ENCODE data around the gene SLC35F1. TPM values are rescaled to one million over a fixed set of nuclear protein-coding genes. Genes with fewer than 3 reads are reported as not detected.

The SLC35F1 gene
- total and polyA plus RNA-seq, 2 donors, result 0.92 to 9.1 TPM

DNA sequence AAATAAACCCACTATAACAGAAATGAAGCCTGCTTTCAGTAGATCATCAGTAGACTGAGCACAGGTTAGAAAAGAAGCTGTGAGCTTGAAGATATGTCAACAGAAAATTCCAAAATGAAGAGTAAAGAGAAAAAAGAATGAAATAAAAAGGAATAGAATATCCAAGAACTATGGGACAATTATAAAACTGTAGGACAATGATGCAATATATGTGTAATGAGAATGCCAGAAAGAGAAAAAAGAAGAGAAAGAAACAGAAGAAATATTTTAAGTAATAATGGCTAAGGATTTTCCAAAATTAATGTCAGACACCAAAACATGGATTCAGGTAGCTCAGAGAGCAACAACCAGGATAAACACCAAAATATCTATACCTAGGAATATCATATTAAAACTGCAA lies 449.6 kb downstream of the SLC35F1 start:
- H3K4me3 ChIP-seq (ENCODE audit: low read depth, low read length), result no peak overlapping the region
- H3K36me3 ChIP-seq (ENCODE audit: insufficient read depth), result no peaks in the 10 kb centered on the region
- H3K4me1 ChIP-seq (ENCODE audit: insufficient read depth), result no peaks in the 10 kb centered on the region
- DNase-seq (ENCODE audit: extremely low spot score), result no peak
- no peak overlapping the region for H3K27ac ChIP-seq (ENCODE audit: low read depth)

Other genes with a start within 250 kb of the SLC35F1 start
- gene NUS1, start 231.8 kb upstream of the SLC35F1 start, total RNA-seq, result 35.4 TPM
- 21.6 TPM for gene NUS1, start 231.8 kb upstream of the SLC35F1 start, polyA plus RNA-seq

Data from urinary bladder (tissue), 4 donors.